Activated gamma-delta T cell treated with anti-CD3 and anti-CD28 coated beads, Interleukin-2, amount 50 U/mL, for 16 hours (primary cell): ENCODE results near the gene TENM3.
"Not testable (repeated sequence)": the region's sequence is repeated elsewhere in the genome, so short reads cannot be mapped to it uniquely, and the experiment has no call there.

ENCODE experiments used
- DNase-seq: peaks from one replicate; pipeline ENCODE4 v3.0.0-alpha.2; 2020; ENCODE audit warnings: low read depth

TENM3 gene

GRCh38 chr4:182789529-182789928 is 546.3 kb downstream of the TENM3 start:
- no peak for DNase-seq

- no peak for DNase-seq
These were observed 552.4 kb downstream of the TENM3 start for GRCh38 chr4:182795446-182796238.

GRCh38 chr4:182799515-182800215 is 556.5 kb downstream of the TENM3 start:
- DNase-seq, result no peak

- no peak for DNase-seq
These were observed 557.0 kb downstream of the TENM3 start for GRCh38 chr4:182800216-182800515.

- DNase-seq, result no peak
These were observed 558.4 kb downstream of the TENM3 start for GRCh38 chr4:182801636-182802035.

GRCh38 chr4:182802621-182803020 is 559.4 kb downstream of the TENM3 start:
- DNase-seq, result no peak

GRCh38 chr4:182803235-182803634 is 560.0 kb downstream of the TENM3 start:
- DNase-seq, result no peak

- no peak for DNase-seq
These were observed 560.9 kb downstream of the TENM3 start for GRCh38 chr4:182804131-182804530.

- no peak for DNase-seq
These were observed 562.1 kb downstream of the TENM3 start for GRCh38 chr4:182805321-182805720.

- DNase-seq, result no peak
These were observed 562.5 kb downstream of the TENM3 start for GRCh38 chr4:182805750-182806149.

GRCh38 chr4:182806259-182807252 is 563.4 kb downstream of the TENM3 start:
- DNase-seq, result peak; percentile 30

- no peak for DNase-seq
These were observed 564.1 kb downstream of the TENM3 start for GRCh38 chr4:182807346-182807745.

GRCh38 chr4:182807767-182808548 is 564.8 kb downstream of the TENM3 start:
- no peak for DNase-seq

GRCh38 chr4:182808673-182809416 is 565.6 kb downstream of the TENM3 start:
- DNase-seq, result peak; percentile 27

GRCh38 chr4:182809417-182810102 is 566.4 kb downstream of the TENM3 start:
- DNase-seq, result no peak

GRCh38 chr4:182810103-182810615 is 567.0 kb downstream of the TENM3 start:
- DNase-seq, result no peak

- DNase-seq, result no peak
These were observed 569.7 kb downstream of the TENM3 start for GRCh38 chr4:182812916-182813315.

- not testable (repeated sequence) for DNase-seq
These were observed 570.9 kb downstream of the TENM3 start for GRCh38 chr4:182814065-182814464.

GRCh38 chr4:182818926-182819730 is 575.9 kb downstream of the TENM3 start:
- no peak for DNase-seq
